K562 (cell line): Measurements from ENCODE around the gene SS18L1. TPM values are rescaled to one million over a fixed set of nuclear protein-coding genes. Genes with fewer than 3 reads are reported as not detected.

Experiments
- CBFA2T3 ChIP-seq: fragments of 450-650 bp; IDR thresholded peaks from 2 replicates; pipeline ENCODE4 v1.6.1; 2017
- CREB1 ChIP-seq, 2 experiments: sonication (generic) in 1 of 2; formaldehyde crosslinking in 1 of 2; IDR thresholded peaks; 2 replicates each; pipeline versions ENCODE4 v1.6.1 to v1.8.0; 2012 to 2022; ENCODE audit warnings: inconsistent platforms in 1 of 2, mild to moderate bottlenecking in 1 of 2, missing genetic modification reagents in 1 of 2, moderate library complexity in 1 of 2
- GATA2 ChIP-seq: sonication (generic); formaldehyde crosslinking; IDR thresholded peaks from 2 replicates; pipeline ENCODE4 v1.4.0; 2020; ENCODE audit warnings: mild to moderate bottlenecking, missing genetic modification reagents
- GTF2E2 ChIP-seq: fragments of 200-800 bp; sonication (Bioruptor generic); IDR thresholded peaks from 2 replicates; pipeline ENCODE4 v1.6.1; 2016; ENCODE audit warnings: missing genetic modification characterization, missing compliant biosample characterization
- NFE2L1 ChIP-seq: fragments of 450-650 bp; IDR thresholded peaks from 2 replicates; pipeline ENCODE4 v1.6.1; 2016; ENCODE audit warnings: missing genetic modification characterization, low read depth, mild to moderate bottlenecking, missing compliant biosample characterization, moderate library complexity, borderline replicate concordance
- NR1H2 ChIP-seq: sonication (generic); formaldehyde crosslinking; IDR thresholded peaks from 2 replicates; pipeline ENCODE4 v1.4.0; 2020; ENCODE audit warnings: mild to moderate bottlenecking, missing genetic modification reagents
- SAP30 ChIP-seq: fragments of 200-600 bp; sonication (generic); IDR thresholded peaks from 2 replicates; pipeline ENCODE4 v1.6.1; 2012; ENCODE audit warnings: borderline replicate concordance, low read depth, mild to moderate bottlenecking, moderate library complexity, low read length, control low read depth, inconsistent platforms; ENCODE audit not compliant: insufficient read depth, poor library complexity, severe bottlenecking
- SMAD3 ChIP-seq: fragments of 450-650 bp; formaldehyde crosslinking; conservative IDR thresholded peaks from 2 replicates; pipeline ENCODE4 v1.4.0; 2020; ENCODE audit warnings: mild to moderate bottlenecking
- STAT6 ChIP-seq: sonication (generic); formaldehyde crosslinking; IDR thresholded peaks from 2 replicates; pipeline ENCODE4 v1.8.1; 2023; ENCODE audit warnings: mild to moderate bottlenecking, missing genetic modification reagents
- YBX1 ChIP-seq: fragments of 450-650 bp; IDR thresholded peaks from 2 replicates; pipeline ENCODE4 v1.7.1; 2016; ENCODE audit warnings: mild to moderate bottlenecking
- ZNF318 ChIP-seq, 2 experiments: fragments of 450-650 bp; IDR thresholded peaks; 2 replicates each; pipeline ENCODE4 v1.6.1; 2016; ENCODE audit warnings: mild to moderate bottlenecking in 2 of 2, borderline replicate concordance in 1 of 2, low read depth in 1 of 2, moderate library complexity in 1 of 2
- ZNF77 ChIP-seq: fragments of 250-450 bp; sonication (Bioruptor Pico); IDR thresholded peaks from 2 replicates; pipeline ENCODE4 v1.5.0; 2020
- polyA plus RNA-seq, 8 experiments: library from polyadenylated mRNA; depleted of rRNA in 4 of 8; stranded (reverse) in 5 of 8; unstranded in 3 of 8; fragments of >200 nt; fragmentation: Nextera tagmentation in 2 of 8; fragmentation: Illumina TruSeq in 1 of 8; extraction: Ambion mirVana in 2 of 8; extraction: Trizol in 1 of 8; gene quantifications; 2 replicates each; pipeline versions ENCODE4 v1.2.1 to v1.2.3, GENCODE V29; 2011 to 2014; ENCODE audit warnings: inconsistent platforms in 1 of 8, missing spikeins in 1 of 8
- total RNA-seq, 7 experiments: library from RNA; depleted of rRNA in 6 of 7; stranded (reverse); fragments of >200 nt in 6 of 7; fragmentation: Illumina TruSeq in 2 of 7; extraction: Trizol in 2 of 7; gene quantifications; 2 replicates each; pipeline versions ENCODE4 v1.2.1 to v1.2.3, GENCODE V29; 2011 to 2021; ENCODE audit warnings: low replicate concordance in 1 of 7
- TF ChIP-seq, protein P1 (sequence below): fragments of 250-450 bp; sonication (Bioruptor Pico); IDR thresholded peaks from 2 replicates; pipeline ENCODE4 v1.8.0; 2021; ENCODE audit warnings: mild to moderate bottlenecking, moderate library complexity

SS18L1 gene
- total and polyA plus RNA-seq, 9 of the 15 experiments (the other 6 are each of a cell fraction or from before 2014, with no cell fraction given), result 2.7 to 28.3 (median 15.1) TPM

DNA sequence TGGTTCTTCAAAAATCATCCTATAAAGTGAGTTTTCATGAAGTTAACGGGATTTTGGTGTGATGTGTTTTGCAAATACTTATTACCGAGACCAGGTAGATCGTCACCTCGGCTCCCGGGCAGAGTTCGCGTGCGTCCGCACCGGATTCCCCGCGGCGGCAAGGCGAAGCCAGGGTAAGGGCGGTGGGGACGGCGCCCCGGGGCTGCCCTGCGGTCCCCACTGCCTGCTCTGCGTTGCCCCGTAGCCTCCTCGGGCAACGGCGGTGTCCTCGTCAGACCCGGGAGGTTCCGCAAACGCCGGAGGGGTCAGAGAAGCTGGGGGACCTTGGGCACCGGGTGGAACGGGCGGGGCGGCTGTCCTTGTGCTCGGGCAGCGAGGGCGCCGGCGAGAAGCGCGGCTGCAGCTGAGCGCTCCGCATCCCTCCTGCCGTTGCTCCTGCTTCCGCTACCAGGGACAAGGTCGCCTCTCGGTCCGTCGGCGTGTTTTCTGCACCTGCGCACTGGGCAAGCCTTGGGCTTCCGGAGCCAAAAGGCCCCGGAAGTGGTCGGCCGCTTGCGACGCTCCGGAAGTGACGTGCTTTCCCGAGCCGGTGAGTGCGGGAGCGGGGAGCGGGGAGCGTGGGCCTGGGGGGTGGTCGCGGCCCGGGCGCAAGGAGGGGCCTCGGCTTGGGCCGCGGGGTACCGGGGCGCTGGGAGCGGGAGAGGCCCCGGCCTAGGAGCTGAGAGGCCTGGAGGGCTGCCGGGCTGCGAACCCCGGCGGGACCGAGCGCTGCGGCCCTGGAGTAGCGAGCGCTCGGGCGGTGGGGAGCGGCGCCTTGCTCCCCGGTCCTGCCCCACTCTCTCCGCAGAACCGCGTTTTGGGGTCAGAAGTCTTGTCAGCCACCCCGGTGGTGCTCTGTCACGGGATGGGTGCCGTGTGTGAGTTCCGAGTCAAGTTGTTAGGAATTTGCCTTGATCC lies 39.2 kb downstream of the SS18L1 start, which contains the start of gene MTG2 (continued):
- no peak for TF ChIP-seq ZNF318 (IDR thresholded peaks at IDR 0.05; ENCODE audit: borderline replicate concordance in 1 of 2, low read depth in 1 of 2)
- no peak for TF ChIP-seq CBFA2T3
- no peak for TF ChIP-seq STAT6 (CRISPR knock-in tag)
- no peak for TF ChIP-seq ZNF77 (CRISPR knock-in tag)
- no peak for TF ChIP-seq NFE2L1 (tag)
- no peak for TF ChIP-seq GTF2E2 (tag)
- peak; percentile 66 for TF ChIP-seq SAP30
- TF ChIP-seq, protein P1, sequence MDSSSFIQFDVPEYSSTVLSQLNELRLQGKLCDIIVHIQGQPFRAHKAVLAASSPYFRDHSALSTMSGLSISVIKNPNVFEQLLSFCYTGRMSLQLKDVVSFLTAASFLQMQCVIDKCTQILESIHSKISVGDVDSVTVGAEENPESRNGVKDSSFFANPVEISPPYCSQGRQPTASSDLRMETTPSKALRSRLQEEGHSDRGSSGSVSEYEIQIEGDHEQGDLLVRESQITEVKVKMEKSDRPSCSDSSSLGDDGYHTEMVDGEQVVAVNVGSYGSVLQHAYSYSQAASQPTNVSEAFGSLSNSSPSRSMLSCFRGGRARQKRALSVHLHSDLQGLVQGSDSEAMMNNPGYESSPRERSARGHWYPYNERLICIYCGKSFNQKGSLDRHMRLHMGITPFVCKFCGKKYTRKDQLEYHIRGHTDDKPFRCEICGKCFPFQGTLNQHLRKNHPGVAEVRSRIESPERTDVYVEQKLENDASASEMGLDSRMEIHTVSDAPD, result no peak
- TF ChIP-seq CREB1 (IDR thresholded peaks at IDR 0.05), result peak; percentile 95
- TF ChIP-seq CREB1 (CRISPR knock-in tag; IDR thresholded peaks at IDR 0.05), result peak; percentile 97
- TF ChIP-seq SMAD3 (CRISPR knock-in tag), result 0 out of 2 replicates have a peak, but pooled peaks have one; percentile 38
- no peak for TF ChIP-seq GATA2 (CRISPR knock-in tag)
- TF ChIP-seq YBX1, result no peak
- TF ChIP-seq NR1H2 (CRISPR knock-in tag), result peak; percentile 90; the same call in 1 of the 2 replicates
